Natural killer cell (primary cell): Measurements from ENCODE around the gene TTLL11. TPM values are rescaled to one million over a fixed set of nuclear protein-coding genes. Genes with fewer than 3 reads are reported as not detected.

ENCODE experiments used
- ATAC-seq, 3 donors: fragments of 150-1000 bp in 2 of 3; fragments of 200-7000 bp in 1 of 3; cut with Tn5 transposase; 1 replicate in 1 of 3; 2 replicates in 2 of 3; pipeline ENCODE4 v1.10.0; 2021; ENCODE audit warnings: mild to moderate bottlenecking in 2 of 3, moderate library complexity in 2 of 3
- DNase-seq, 2 donors: peaks; one replicate each; pipeline versions ENCODE4 v3.0.0 to v3.0.0-alpha.2; 2013 to 2021; ENCODE audit warnings: mixed read lengths in 1 of 2
- H3K27ac ChIP-seq: one replicate; pipeline ENCODE4 v1.5.1; 2013; ENCODE audit warnings: mild to moderate bottlenecking, low read length
- H3K27me3 ChIP-seq: one replicate; pipeline ENCODE4 v1.6.1; 2013; ENCODE audit warnings: low read length; ENCODE audit not compliant: control insufficient read depth, insufficient read depth
- H3K36me3 ChIP-seq: one replicate; pipeline ENCODE4 v1.6.1; 2013; ENCODE audit warnings: low read length; ENCODE audit not compliant: control insufficient read depth, insufficient read depth
- H3K4me1 ChIP-seq: one replicate; pipeline ENCODE4 v1.6.1; 2013; ENCODE audit warnings: low read length; ENCODE audit not compliant: control insufficient read depth, insufficient read depth
- H3K4me3 ChIP-seq: one replicate; pipeline ENCODE4 v1.5.1; 2013; ENCODE audit warnings: low read length
- H3K9me3 ChIP-seq: one replicate; pipeline ENCODE4 v1.6.1; 2013; ENCODE audit warnings: low read length; ENCODE audit not compliant: control insufficient read depth, insufficient read depth
- H3K27ac Mint-ChIP-seq, 2 donors: one replicate each; pipeline ENCODE4 v1.8.0; 2022; ENCODE audit warnings: mild to moderate bottlenecking in 2 of 2, mixed read lengths in 2 of 2, moderate library complexity in 1 of 2
- H3K27me3 Mint-ChIP-seq, 2 donors: one replicate each; pipeline ENCODE4 v1.8.0; 2022; ENCODE audit warnings: low read depth in 2 of 2, mixed read lengths in 2 of 2
- H3K36me3 Mint-ChIP-seq: one replicate; pipeline ENCODE4 v1.8.0; 2022; ENCODE audit warnings: mixed read lengths
- H3K4me1 Mint-ChIP-seq, 2 donors: one replicate each; pipeline ENCODE4 v1.8.0; 2022; ENCODE audit warnings: mixed read lengths in 2 of 2
- H3K4me3 Mint-ChIP-seq: one replicate; pipeline ENCODE4 v1.8.0; 2022; ENCODE audit warnings: mild to moderate bottlenecking, moderate library complexity, mixed read lengths
- H3K9me3 Mint-ChIP-seq, 2 donors: one replicate each; pipeline ENCODE4 v1.8.0; 2022; ENCODE audit warnings: mixed read lengths in 2 of 2
- CTCF ChIP-seq: fragments of 200-600 bp; IDR thresholded peaks from one replicate; pipeline ENCODE4 v1.8.0; 2022; ENCODE audit warnings: antibody characterized with exemption
- WGBS: methylation state at CpG from one replicate; pipeline ENCODE4 v1.1.7; 2013; ENCODE audit warnings: missing lambda C conversion rate; ENCODE audit not compliant: insufficient coverage; 5-methylcytosine and 5-hydroxymethylcytosine counted together
- intact Hi-C: fragments of 100-400 bp; cut with micrococcal nuclease; formaldehyde crosslinking; loops from one replicate; pipeline ENCODE4 v1.14.2; 2022
- total RNA-seq, 4 donors: library from RNA; stranded (reverse); fragments of 120-200 nt in 1 of 4; gene quantifications; one replicate each; pipeline versions ENCODE4 v1.2.3 to v1.2.4, GENCODE V29; 2013 to 2022

The TTLL11 gene
- total RNA-seq, 3 donors from 2014 or later (not counting 1 experiment from before 2014, with no cell fraction given) = 3.4 to 4.6 (median 3.6) TPM

DNA sequence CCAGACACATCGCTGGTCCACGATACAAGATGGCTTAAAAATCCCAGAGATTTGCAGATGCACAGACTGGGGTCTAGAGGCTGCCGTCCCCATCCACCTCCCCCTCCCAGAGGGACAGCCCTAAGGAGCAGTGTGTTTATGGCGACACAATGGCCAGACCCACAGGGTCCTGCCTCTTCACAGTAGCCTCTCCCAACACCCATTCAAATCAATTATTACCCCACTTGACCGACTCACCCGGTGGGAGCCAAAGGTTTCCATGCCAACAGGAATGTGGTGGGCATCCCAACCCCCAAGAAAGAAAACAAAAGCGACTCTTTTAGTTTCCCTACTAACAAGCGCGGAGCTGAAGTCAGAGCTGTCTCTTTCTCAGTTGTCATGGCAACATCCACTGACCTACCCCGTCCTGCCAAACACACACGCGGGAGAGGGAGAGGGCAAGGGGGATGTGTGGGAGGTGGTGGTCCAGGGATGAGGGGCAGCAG is 209.0 kb downstream of the TTLL11 start:
- H3K4me3 ChIP-seq = no peak overlapping the region
- Mint-ChIP-seq H3K9me3 (no peaks in the 10 kb centered on the region), H3K4me3 (no peak overlapping the region), H3K36me3 (no peaks in the 10 kb centered on the region), H3K27ac (no peak overlapping the region), H3K27me3 (no peaks in the 10 kb centered on the region), H3K4me1 (no peaks in the 10 kb centered on the region)
- ATAC-seq (no peak), DNase-seq (no peak)
- TF ChIP-seq CTCF = no peak
- no peaks in the 10 kb centered on the region for H3K36me3 ChIP-seq
- H3K4me1 ChIP-seq = no peaks in the 10 kb centered on the region
- intact Hi-C loops = no loop called here
- H3K9me3 ChIP-seq = no peaks in the 10 kb centered on the region
- WGBS = 83% methylated on average over 10 of the region's 12 CpGs
- H3K27ac ChIP-seq = no peak overlapping the region
- no peaks in the 10 kb centered on the region for H3K27me3 ChIP-seq

DNA sequence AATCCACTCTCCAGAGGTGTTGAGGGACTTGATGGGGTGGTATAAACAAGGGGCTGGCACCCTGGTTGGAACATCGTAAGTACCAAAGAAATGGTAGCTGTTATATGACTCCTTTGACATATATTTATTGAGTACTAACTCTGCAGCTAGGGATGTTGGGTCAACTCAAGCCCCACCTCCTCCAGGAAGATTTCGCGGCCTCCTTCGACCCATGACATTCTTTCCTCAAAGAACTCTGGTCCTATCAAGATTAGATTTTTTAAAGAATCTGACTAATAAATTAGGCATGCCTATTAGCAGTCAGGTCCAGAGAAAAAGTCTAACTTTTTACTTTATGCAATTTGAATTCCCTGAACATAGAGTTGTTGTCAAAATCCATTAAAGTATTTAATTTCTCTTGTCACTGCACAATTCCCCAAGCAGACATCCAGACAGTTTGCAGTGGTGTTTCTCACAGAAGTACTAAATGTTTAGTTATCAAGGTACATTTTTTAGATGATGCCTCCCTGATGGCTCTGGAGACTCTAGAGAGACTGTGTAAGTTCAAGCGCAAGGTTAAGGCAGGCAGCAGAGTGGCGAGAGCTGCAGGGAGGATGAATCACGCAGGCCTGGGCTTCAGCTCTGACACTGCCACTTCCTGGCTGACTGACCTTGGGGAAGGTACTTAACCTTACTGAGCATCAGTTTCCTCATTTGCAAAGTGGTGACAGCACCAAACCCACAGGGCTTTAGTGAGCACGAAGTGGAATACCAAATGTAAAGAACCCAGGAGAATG is 209.6 kb downstream of the TTLL11 start:
- no peak overlapping the region for H3K4me3 Mint-ChIP-seq
- no peak for ATAC-seq

DNA sequence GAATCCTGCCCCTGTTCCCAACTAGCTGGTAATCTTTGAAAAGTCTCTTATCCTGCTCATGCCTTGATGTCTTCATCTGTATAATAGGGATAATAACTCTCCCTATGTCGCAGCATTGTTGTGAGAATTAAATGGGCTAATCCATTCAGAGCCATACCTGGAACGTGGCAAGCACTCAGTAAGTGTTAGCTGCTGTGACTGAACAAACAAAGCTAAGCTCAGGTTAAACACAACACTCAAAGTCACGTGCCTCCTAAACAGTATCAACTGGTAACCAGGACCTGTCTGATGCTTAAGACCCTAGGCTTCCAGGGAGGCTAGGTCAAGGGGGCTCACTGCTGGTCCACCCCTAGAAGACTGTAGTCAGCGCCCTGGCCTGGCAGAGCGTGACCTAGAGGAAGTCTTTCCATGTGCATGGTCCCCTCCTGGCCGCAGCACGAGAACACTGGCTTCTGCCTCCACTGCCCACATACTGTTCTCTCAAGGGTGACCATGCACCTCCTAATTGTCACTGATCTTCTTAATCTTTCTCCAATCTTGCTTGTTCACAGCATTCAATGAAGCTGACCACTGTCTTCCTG is 211.1 kb downstream of the TTLL11 start:
- TF ChIP-seq CTCF = no peak
- H3K27ac Mint-ChIP-seq = no peak overlapping the region
- ATAC-seq (no peak), DNase-seq (no peak)
- Histone ChIP-seq H3K4me3 (no peak overlapping the region), H3K27ac (no peak overlapping the region), H3K27me3 (no peaks in the 10 kb centered on the region), H3K4me1 (no peaks in the 10 kb centered on the region), H3K36me3 (no peaks in the 10 kb centered on the region), H3K9me3 (no peaks in the 10 kb centered on the region)
- H3K9me3 Mint-ChIP-seq = no peaks in the 10 kb centered on the region
- no peaks in the 10 kb centered on the region for H3K36me3 Mint-ChIP-seq
- intact Hi-C loops = no loop called here
- H3K4me1 Mint-ChIP-seq = no peaks in the 10 kb centered on the region
- 80% methylated on average over 7 of the region's 7 CpGs for WGBS
- no peaks in the 10 kb centered on the region for H3K27me3 Mint-ChIP-seq
- no peak overlapping the region for H3K4me3 Mint-ChIP-seq

More for the DNA sequence above, 209.6 kb downstream of the TTLL11 start:
- Mint-ChIP-seq H3K27ac (no peak overlapping the region), H3K9me3 (no peaks in the 10 kb centered on the region), H3K4me1 (no peaks in the 10 kb centered on the region), H3K36me3 (no peaks in the 10 kb centered on the region), H3K27me3 (no peaks in the 10 kb centered on the region)
- no peak for TF ChIP-seq CTCF
- no peak for DNase-seq
- intact Hi-C loops = no loop called here
- Histone ChIP-seq H3K4me3 (no peak overlapping the region), H3K36me3 (no peaks in the 10 kb centered on the region), H3K27ac (no peak overlapping the region), H3K4me1 (no peaks in the 10 kb centered on the region), H3K27me3 (no peaks in the 10 kb centered on the region), H3K9me3 (no peaks in the 10 kb centered on the region)
- WGBS = 88% methylated on average over 8 of the region's 8 CpGs
